ENCODE results near the gene GNG3.

GRCh38 chr11:62687508-62688396, 19.7 kb upstream of the GNG3 start:
- no peak for TF ChIP-seq HDGF (IDR thresholded peaks at IDR 0.05; ENCODE audit: borderline replicate concordance)
- no peak for TF ChIP-seq SP1 (IDR thresholded peaks at IDR 0.05)
- TF ChIP-seq CTBP1 (IDR thresholded peaks at IDR 0.05; ENCODE audit: borderline replicate concordance), result no peak
- no peak for TF ChIP-seq FOXM1 (IDR thresholded peaks at IDR 0.05; ENCODE audit: borderline replicate concordance)
- no peak for TF ChIP-seq PKNOX1 (IDR thresholded peaks at IDR 0.05)
- no peak for TF ChIP-seq TARDBP (IDR thresholded peaks at IDR 0.05)
- TF ChIP-seq LEF1 (IDR thresholded peaks at IDR 0.05; ENCODE audit: borderline replicate concordance), result no peak
- TF ChIP-seq NFRKB (IDR thresholded peaks at IDR 0.05), result no peak
- TF ChIP-seq FOXK2 (IDR thresholded peaks at IDR 0.05), result no peak
- TF ChIP-seq FOXA1 (IDR thresholded peaks at IDR 0.05), result no peak
- TF ChIP-seq BHLHE40 (IDR thresholded peaks at IDR 0.05; ENCODE audit: borderline replicate concordance), result no peak
- TF ChIP-seq ELF4 (IDR thresholded peaks at IDR 0.05), result no peak
- no peak for TF ChIP-seq L3MBTL2 (conservative IDR thresholded peaks at IDR 0.05)
- no peak for TF ChIP-seq SUZ12 (IDR thresholded peaks at IDR 0.05)

Measured in HEK293T (cell line).